Measurements from ENCODE around the gene RBFA.
"Not testable (repeated sequence)": the region's sequence is repeated elsewhere in the genome, so short reads cannot be mapped to it uniquely, and the experiment has no call there.

- TF ChIP-seq CTCF (IDR thresholded peaks at IDR 0.05; ENCODE audit: low read depth, low read length, poor library complexity, severe bottlenecking); EZH2phosphoT487 (IDR thresholded peaks at IDR 0.05; ENCODE audit: borderline replicate concordance, low read length): not testable (repeated sequence)
These were observed 6.5 kb upstream of the RBFA start for GRCh38 chr18:80027719-80028118.

Measured in DOHH2 (cell line).